CMK (cell line): ENCODE measurements around the gene NTM.

Source experiments
- DNase-seq: peaks from one replicate; pipeline ENCODE4 v3.0.0-alpha.2; 2010; ENCODE audit warnings: low read depth

NTM gene

GRCh38 chr11:131601586-131601985, 231.2 kb downstream of the NTM start:
- DNase-seq = no peak

- no peak for DNase-seq
These were observed 232.0 kb downstream of the NTM start for GRCh38 chr11:131602431-131602830.

GRCh38 chr11:131606811-131607335, 236.5 kb downstream of the NTM start:
- DNase-seq = no peak

- DNase-seq = no peak
These were observed 238.9 kb downstream of the NTM start for GRCh38 chr11:131609337-131609736.

GRCh38 chr11:131609921-131610320, 239.5 kb downstream of the NTM start:
- no peak for DNase-seq

- no peak for DNase-seq
These were observed 240.9 kb downstream of the NTM start for GRCh38 chr11:131611322-131611721.

GRCh38 chr11:131612533-131612932, 242.1 kb downstream of the NTM start:
- DNase-seq = no peak

- DNase-seq = no peak
These were observed 244.2 kb downstream of the NTM start for GRCh38 chr11:131614631-131615030.

- DNase-seq = no peak
These were observed 245.2 kb downstream of the NTM start for GRCh38 chr11:131615611-131616010.

- DNase-seq = peak; percentile 51
These were observed 246.2 kb downstream of the NTM start for GRCh38 chr11:131616481-131617140.

- no peak for DNase-seq
These were observed 247.8 kb downstream of the NTM start for GRCh38 chr11:131618201-131618600.

- DNase-seq = no peak
These were observed 251.8 kb downstream of the NTM start for GRCh38 chr11:131622193-131622592.

- no peak for DNase-seq
These were observed 254.1 kb downstream of the NTM start for GRCh38 chr11:131624531-131624930.

GRCh38 chr11:131626788-131627187, 256.4 kb downstream of the NTM start:
- no peak for DNase-seq

GRCh38 chr11:131628739-131629138, 258.3 kb downstream of the NTM start:
- no peak for DNase-seq

- DNase-seq = no peak
These were observed 259.6 kb downstream of the NTM start for GRCh38 chr11:131629925-131630540.

- no peak for DNase-seq
These were observed 262.6 kb downstream of the NTM start for GRCh38 chr11:131632971-131633370.

- no peak for DNase-seq
These were observed 263.7 kb downstream of the NTM start for GRCh38 chr11:131633921-131634715.

- no peak for DNase-seq
These were observed 267.2 kb downstream of the NTM start for GRCh38 chr11:131637469-131638175.

GRCh38 chr11:131638889-131639288, 268.5 kb downstream of the NTM start:
- no peak for DNase-seq

- DNase-seq = no peak
These were observed 269.9 kb downstream of the NTM start for GRCh38 chr11:131640320-131640719.
